ENCODE data around the gene EXD3.
A peak's percentile ranks its signal among the peaks of the same experiment; 100 is the strongest.

Gene EXD3

GRCh38 chr9:137441289-137441934 lies 18.4 kb upstream of the EXD3 start, which contains the start of gene ENTPD8:
ENTPD8 (minus strand) TSS chr9:137441357; CDS start chr9:137438285, 3,072 bp downstream.
- Histone ChIP-seq H3K27ac (ENCODE audit: low read length) (no peak within 1 kb of the TSS), H3K4me3 (ENCODE audit: low read depth in 1 of 2, low read length in 2 of 2) (peak within 1 kb of the TSS in 1 of 2 donors; percentile 56), H3K9me3 (ENCODE audit: control insufficient read depth in 1 of 2, low read length in 2 of 2) (no peaks in the 10 kb centered on the region), H3K36me3 (ENCODE audit: control insufficient read depth in 1 of 2, insufficient read depth in 2 of 2, low read length in 2 of 2) (no peaks in the 10 kb centered on the region), H3K27me3 (ENCODE audit: low read depth, low read length) (no peaks in the 10 kb centered on the region), H3K4me1 (ENCODE audit: control insufficient read depth in 1 of 2, insufficient read depth in 2 of 2, low read length in 2 of 2) (peaks cover 0 to 7% of the 10 kb centered on the region in 2 donors)

DNA sequence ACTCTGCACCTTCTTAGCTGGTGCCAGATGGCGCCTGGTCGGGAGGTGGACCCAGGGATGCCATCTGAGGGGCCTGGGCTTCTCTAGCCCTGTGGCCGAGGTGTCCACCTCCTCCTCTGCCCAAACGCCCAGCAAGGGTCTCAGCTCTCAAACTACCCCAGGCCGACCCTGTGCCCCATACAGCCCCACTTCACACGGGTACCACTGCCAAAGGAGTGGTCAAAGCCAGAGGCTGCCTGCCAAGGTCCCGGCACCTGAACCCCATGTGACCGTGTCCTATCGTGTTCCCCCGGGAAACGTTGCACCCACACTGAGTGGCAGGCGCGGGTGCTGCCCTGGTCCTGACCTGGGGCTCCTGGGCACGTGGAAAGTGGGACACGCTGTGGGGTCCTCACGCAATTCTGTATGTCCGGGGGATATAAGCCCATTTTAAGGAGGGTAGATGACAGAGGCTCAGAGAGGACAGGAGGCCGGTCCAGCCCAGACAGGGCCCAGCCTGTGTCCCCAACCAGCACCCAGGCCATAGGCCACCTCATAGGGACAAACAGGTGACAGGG lies 16.3 kb upstream of the EXD3 start:
- H3K36me3 ChIP-seq (ENCODE audit: control insufficient read depth in 1 of 2, insufficient read depth in 2 of 2, low read length in 2 of 2) = no peaks in the 10 kb centered on the region
- H3K27me3 ChIP-seq (ENCODE audit: low read depth, low read length) = no peaks in the 10 kb centered on the region
- no peak overlapping the region for H3K27ac ChIP-seq (ENCODE audit: low read length)
- no peaks in the 10 kb centered on the region for H3K9me3 ChIP-seq (ENCODE audit: control insufficient read depth in 1 of 2, low read length in 2 of 2)
- peaks cover 0 to 16% of the 10 kb centered on the region in 2 donors for H3K4me1 ChIP-seq (ENCODE audit: control insufficient read depth in 1 of 2, insufficient read depth in 2 of 2, low read length in 2 of 2)
- no peak overlapping the region for H3K4me3 ChIP-seq (ENCODE audit: low read depth in 1 of 2, low read length in 2 of 2)

DNA sequence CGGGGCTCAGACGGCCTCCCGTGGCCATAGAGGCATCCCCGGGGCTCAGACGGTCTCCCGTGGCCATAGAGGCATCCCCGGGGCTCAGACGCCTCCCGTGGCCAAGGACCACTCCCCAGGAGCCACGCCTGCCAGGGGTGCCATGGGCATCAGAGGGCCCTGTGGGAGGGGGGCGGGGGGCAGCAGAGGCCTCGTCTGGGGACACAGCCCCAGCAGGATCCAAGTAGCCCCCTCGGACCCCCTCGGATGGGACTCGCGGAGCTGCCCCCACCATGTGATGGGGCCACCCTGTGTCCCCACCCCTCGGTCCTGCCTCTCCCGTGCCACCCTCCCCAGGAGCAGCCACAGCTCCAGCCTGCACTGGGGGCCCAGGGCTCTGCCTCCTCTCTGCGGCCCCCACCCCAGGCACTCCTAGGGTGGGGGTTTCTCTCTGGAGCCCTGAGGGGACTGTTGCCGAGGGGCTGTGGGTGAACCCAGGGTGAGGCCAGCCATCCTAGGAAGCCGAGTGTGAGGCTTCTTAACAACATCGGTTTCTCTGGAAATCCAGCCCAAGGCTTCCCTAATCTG lies 15.7 kb upstream of the EXD3 start:
- no peaks in the 10 kb centered on the region for H3K9me3 ChIP-seq (ENCODE audit: control insufficient read depth in 1 of 2, low read length in 2 of 2)
- peaks cover 0 to 16% of the 10 kb centered on the region in 2 donors for H3K4me1 ChIP-seq (ENCODE audit: control insufficient read depth in 1 of 2, insufficient read depth in 2 of 2, low read length in 2 of 2)
- no peaks in the 10 kb centered on the region for H3K27me3 ChIP-seq (ENCODE audit: low read depth, low read length)
- no peaks in the 10 kb centered on the region for H3K36me3 ChIP-seq (ENCODE audit: control insufficient read depth in 1 of 2, insufficient read depth in 2 of 2, low read length in 2 of 2)
- H3K27ac ChIP-seq (ENCODE audit: low read length) = no peak overlapping the region
- H3K4me3 ChIP-seq (ENCODE audit: low read depth in 1 of 2, low read length in 2 of 2) = no peak overlapping the region

- Histone ChIP-seq H3K27me3 (ENCODE audit: low read depth, low read length) (no peaks in the 10 kb centered on the region), H3K4me3 (ENCODE audit: low read depth in 1 of 2, low read length in 2 of 2) (no peak overlapping the region), H3K4me1 (ENCODE audit: control insufficient read depth in 1 of 2, insufficient read depth in 2 of 2, low read length in 2 of 2) (peaks cover 0 to 16% of the 10 kb centered on the region in 2 donors), H3K9me3 (ENCODE audit: control insufficient read depth in 1 of 2, low read length in 2 of 2) (no peaks in the 10 kb centered on the region), H3K27ac (ENCODE audit: low read length) (no peak overlapping the region), H3K36me3 (ENCODE audit: control insufficient read depth in 1 of 2, insufficient read depth in 2 of 2, low read length in 2 of 2) (no peaks in the 10 kb centered on the region)
Measured at GRCh38 chr9:137437691-137438590, 15.0 kb upstream of the EXD3 start.

DNA sequence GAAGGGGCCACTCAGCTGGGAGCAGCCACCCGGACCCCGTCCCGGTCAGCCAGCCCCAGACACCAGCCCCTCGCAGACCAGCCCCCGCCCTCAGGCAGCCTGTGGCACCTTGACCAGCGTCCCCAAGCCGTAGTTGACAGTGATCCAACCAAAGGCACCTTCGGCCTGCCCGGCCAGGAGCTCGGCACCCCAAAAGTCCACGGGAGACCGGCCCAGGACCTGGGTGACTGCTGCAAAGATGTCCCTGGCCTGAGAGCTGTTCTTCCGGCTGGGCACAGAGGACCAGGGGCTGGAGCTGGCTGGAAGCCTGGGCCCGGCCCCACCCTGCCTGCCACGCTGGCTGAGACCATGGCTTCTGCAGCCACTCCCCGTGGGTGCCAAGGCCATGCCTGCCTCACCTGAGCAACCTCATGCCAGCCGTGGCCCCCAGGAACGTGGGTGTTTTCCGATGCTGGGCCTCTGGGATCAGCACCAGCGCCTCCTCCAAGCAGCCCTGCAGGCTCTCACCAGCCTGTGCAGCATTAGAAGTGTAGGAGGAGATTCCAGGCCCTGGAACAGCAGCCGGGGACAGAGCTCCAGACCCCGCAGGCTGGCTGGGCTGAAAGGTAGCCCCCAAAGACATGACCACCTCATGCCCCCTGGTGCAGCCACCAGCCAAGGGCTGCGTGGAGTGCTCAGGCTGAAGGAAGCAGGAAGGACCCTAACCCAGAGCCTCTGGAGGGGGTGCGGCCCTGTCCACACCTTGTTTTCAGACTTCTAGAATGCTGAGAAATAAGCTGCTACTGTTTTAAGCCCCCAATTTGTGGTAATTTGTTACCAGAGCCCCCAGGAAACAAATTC lies 14.0 kb upstream of the EXD3 start:
- Histone ChIP-seq H3K9me3 (ENCODE audit: control insufficient read depth in 1 of 2, low read length in 2 of 2) (no peaks in the 10 kb centered on the region), H3K27me3 (ENCODE audit: low read depth, low read length) (no peaks in the 10 kb centered on the region), H3K27ac (ENCODE audit: low read length) (no peak overlapping the region), H3K36me3 (ENCODE audit: control insufficient read depth in 1 of 2, insufficient read depth in 2 of 2, low read length in 2 of 2) (no peaks in the 10 kb centered on the region), H3K4me3 (ENCODE audit: low read depth in 1 of 2, low read length in 2 of 2) (no peak overlapping the region), H3K4me1 (ENCODE audit: control insufficient read depth in 1 of 2, insufficient read depth in 2 of 2, low read length in 2 of 2) (peaks cover 0 to 16% of the 10 kb centered on the region in 2 donors)

- no peaks in the 10 kb centered on the region for H3K36me3 ChIP-seq (ENCODE audit: control insufficient read depth in 1 of 2, insufficient read depth in 2 of 2, low read length in 2 of 2)
- no peak overlapping the region for H3K27ac ChIP-seq (ENCODE audit: low read length)
- H3K4me3 ChIP-seq (ENCODE audit: low read depth in 1 of 2, low read length in 2 of 2) = no peak overlapping the region
- H3K9me3 ChIP-seq (ENCODE audit: control insufficient read depth in 1 of 2, low read length in 2 of 2) = no peaks in the 10 kb centered on the region
- peaks cover 0 to 11% of the 10 kb centered on the region in 2 donors for H3K4me1 ChIP-seq (ENCODE audit: control insufficient read depth in 1 of 2, insufficient read depth in 2 of 2, low read length in 2 of 2)
- no peaks in the 10 kb centered on the region for H3K27me3 ChIP-seq (ENCODE audit: low read depth, low read length)
Measured at GRCh38 chr9:137435980-137436760, 13.2 kb upstream of the EXD3 start.

DNA sequence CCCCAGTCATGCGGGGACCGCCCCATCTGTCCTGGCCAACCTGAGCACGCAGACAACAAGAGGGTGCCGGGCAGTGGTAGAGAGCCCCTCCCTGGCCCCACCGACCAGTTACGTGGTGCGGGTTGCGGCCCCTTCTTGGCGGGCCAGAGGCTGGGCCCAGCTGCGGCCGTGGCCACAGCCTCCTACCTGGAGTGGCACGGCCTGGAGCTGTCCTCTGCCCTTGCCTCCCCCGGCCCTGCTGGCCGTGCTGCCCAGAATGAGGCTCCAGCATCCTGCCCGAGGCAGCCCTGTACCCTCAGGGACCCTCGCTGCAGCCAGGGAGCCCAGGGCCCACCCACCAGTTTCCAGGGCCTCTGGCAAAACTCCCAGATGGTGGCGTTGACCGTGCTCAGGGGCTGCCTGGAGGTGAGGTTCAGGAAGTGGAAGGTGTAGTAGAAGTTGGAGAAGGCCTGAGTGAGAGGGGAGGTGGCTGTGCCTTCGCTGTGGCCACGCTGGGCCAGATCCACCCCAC lies 12.5 kb upstream of the EXD3 start:
- H3K4me1 ChIP-seq (ENCODE audit: control insufficient read depth in 1 of 2, insufficient read depth in 2 of 2, low read length in 2 of 2) = peaks cover 0 to 12% of the 10 kb centered on the region in 2 donors
- H3K9me3 ChIP-seq (ENCODE audit: control insufficient read depth in 1 of 2, low read length in 2 of 2) = no peaks in the 10 kb centered on the region
- no peaks in the 10 kb centered on the region for H3K27me3 ChIP-seq (ENCODE audit: low read depth, low read length)
- H3K36me3 ChIP-seq (ENCODE audit: control insufficient read depth in 1 of 2, insufficient read depth in 2 of 2, low read length in 2 of 2) = no peaks in the 10 kb centered on the region
- no peak overlapping the region for H3K27ac ChIP-seq (ENCODE audit: low read length)
- no peak overlapping the region for H3K4me3 ChIP-seq (ENCODE audit: low read depth in 1 of 2, low read length in 2 of 2)

DNA sequence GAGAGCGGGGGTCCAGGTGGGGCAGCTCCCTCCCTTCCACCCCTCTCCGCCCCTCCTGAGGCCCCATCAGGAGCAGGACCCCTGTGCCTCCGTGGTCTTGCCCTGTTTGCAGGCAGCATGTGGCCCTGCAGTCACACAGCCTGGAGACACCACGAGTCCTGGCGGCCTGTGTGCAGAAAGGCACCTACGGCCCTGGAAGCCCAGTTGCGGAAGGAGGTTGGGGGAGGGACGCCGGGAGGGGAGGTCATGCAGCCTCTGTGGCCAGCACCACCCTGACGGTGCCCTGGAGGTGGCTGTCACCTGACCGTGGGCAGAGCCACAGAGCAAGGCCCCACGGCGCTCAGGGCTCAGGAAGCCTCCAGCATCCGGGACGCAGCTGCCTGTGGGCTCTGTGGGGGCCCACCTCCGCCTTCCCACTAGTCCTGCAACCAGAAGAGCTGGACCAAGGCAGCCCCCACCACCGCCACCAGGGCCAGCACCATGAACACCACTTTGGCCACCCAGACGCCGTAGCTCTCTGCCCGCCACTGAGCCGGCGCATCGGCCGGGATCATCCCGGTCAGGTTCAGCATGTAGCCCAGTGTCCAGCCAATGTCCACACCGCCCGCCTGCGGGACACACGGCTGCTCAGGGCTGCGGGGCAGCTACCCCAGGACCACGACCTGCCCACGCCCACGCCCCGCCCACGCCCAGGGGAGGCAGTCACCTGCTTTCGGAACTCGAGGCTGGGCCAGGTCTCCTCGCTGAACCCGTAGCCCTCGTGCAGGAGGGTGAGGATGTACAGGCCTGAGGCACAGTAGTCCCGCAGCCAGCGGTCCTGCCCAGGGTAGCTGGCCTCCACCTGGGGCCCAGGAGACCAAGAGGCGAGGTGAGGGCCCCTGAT lies 11.8 kb upstream of the EXD3 start:
- H3K4me1 ChIP-seq (ENCODE audit: control insufficient read depth in 1 of 2, insufficient read depth in 2 of 2, low read length in 2 of 2) = peaks cover 0 to 19% of the 10 kb centered on the region in 2 donors
- H3K36me3 ChIP-seq (ENCODE audit: control insufficient read depth in 1 of 2, insufficient read depth in 2 of 2, low read length in 2 of 2) = no peaks in the 10 kb centered on the region
- H3K4me3 ChIP-seq (ENCODE audit: low read depth in 1 of 2, low read length in 2 of 2) = no peak overlapping the region
- H3K9me3 ChIP-seq (ENCODE audit: control insufficient read depth in 1 of 2, low read length in 2 of 2) = no peaks in the 10 kb centered on the region
- H3K27ac ChIP-seq (ENCODE audit: low read length) = no peak overlapping the region
- H3K27me3 ChIP-seq (ENCODE audit: low read depth, low read length) = no peaks in the 10 kb centered on the region

GRCh38 chr9:137433916-137434431 lies 11.0 kb upstream of the EXD3 start:
- Histone ChIP-seq H3K27me3 (ENCODE audit: low read depth, low read length) (no peaks in the 10 kb centered on the region), H3K4me1 (ENCODE audit: control insufficient read depth in 1 of 2, insufficient read depth in 2 of 2, low read length in 2 of 2) (peaks cover 0 to 19% of the 10 kb centered on the region in 2 donors), H3K4me3 (ENCODE audit: low read depth in 1 of 2, low read length in 2 of 2) (no peak overlapping the region), H3K9me3 (ENCODE audit: control insufficient read depth in 1 of 2, low read length in 2 of 2) (no peaks in the 10 kb centered on the region), H3K36me3 (ENCODE audit: control insufficient read depth in 1 of 2, insufficient read depth in 2 of 2, low read length in 2 of 2) (no peaks in the 10 kb centered on the region), H3K27ac (ENCODE audit: low read length) (no peak overlapping the region)

Data from muscle layer of duodenum (tissue), 2 donors.